Hepatocyte (in vitro differentiated cells): ENCODE data around the gene TNP2. TPM values are rescaled to one million over a fixed set of nuclear protein-coding genes. Genes with fewer than 3 reads are reported as not detected.
A peak's percentile ranks its signal among the peaks of the same experiment; 100 is the strongest.

Source experiments
- DNase-seq: peaks from one replicate; pipeline ENCODE4 v3.0.0-alpha.2; 2016; ENCODE audit warnings: low spot score
- H2AFZ ChIP-seq: fragments of 200-600 bp; sonication (generic); 2 replicates; pipeline ENCODE4 v1.6.0; 2016; ENCODE audit warnings: antibody characterized with exemption, mild to moderate bottlenecking
- H3K27ac ChIP-seq: fragments of 200-600 bp; sonication (generic); 2 replicates; pipeline ENCODE4 v1.5.1; 2016; ENCODE audit warnings: mild to moderate bottlenecking
- H3K27me3 ChIP-seq: fragments of 200-600 bp; sonication (generic); 2 replicates; pipeline ENCODE4 v1.6.1; 2016
- H3K36me3 ChIP-seq: fragments of 200-600 bp; sonication (generic); replicated peaks from 2 replicates; pipeline ENCODE4 v1.5.1; 2016; ENCODE audit warnings: low read depth; ENCODE audit not compliant: insufficient read depth
- H3K4me1 ChIP-seq: fragments of 200-600 bp; sonication (generic); 2 replicates; pipeline ENCODE4 v1.5.1; 2016; ENCODE audit warnings: mild to moderate bottlenecking, moderate library complexity; ENCODE audit not compliant: insufficient read depth
- H3K4me2 ChIP-seq: fragments of 200-600 bp; sonication (generic); 2 replicates; pipeline ENCODE4 v1.6.0; 2016
- H3K4me3 ChIP-seq: fragments of 200-600 bp; sonication (generic); 2 replicates; pipeline ENCODE4 v1.5.1; 2016; ENCODE audit warnings: mild to moderate bottlenecking
- H3K79me2 ChIP-seq: fragments of 200-600 bp; sonication (generic); 2 replicates; pipeline ENCODE4 v1.6.0; 2017; ENCODE audit warnings: mild to moderate bottlenecking
- H3K9me2 ChIP-seq: fragments of 200-600 bp; sonication (generic); replicated peaks from 2 replicates; pipeline ENCODE4 v1.6.0; 2017; ENCODE audit warnings: mild to moderate bottlenecking; ENCODE audit not compliant: insufficient read depth
- H3K9me3 ChIP-seq: fragments of 200-600 bp; sonication (generic); 2 replicates; pipeline ENCODE4 v1.5.1; 2016; ENCODE audit warnings: low read depth, mild to moderate bottlenecking
- H4K20me1 ChIP-seq: fragments of 200-600 bp; sonication (generic); 2 replicates; pipeline ENCODE4 v1.6.0; 2016; ENCODE audit warnings: mild to moderate bottlenecking; ENCODE audit not compliant: insufficient read depth, poor library complexity, severe bottlenecking
- EZH2 ChIP-seq: fragments of 200-600 bp; sonication (generic); IDR thresholded peaks from 2 replicates; pipeline ENCODE4 v1.6.1; 2016; ENCODE audit warnings: antibody characterized with exemption, mild to moderate bottlenecking, borderline replicate concordance
- EZH2phosphoT487 ChIP-seq: fragments of 200-600 bp; sonication (generic); IDR thresholded peaks from one replicate; pipeline ENCODE4 v1.6.1; 2018; ENCODE audit warnings: antibody characterized with exemption, mild to moderate bottlenecking, low read depth, moderate library complexity; ENCODE audit not compliant: unreplicated experiment, severe bottlenecking
- WGBS: methylation state at CpG from one replicate; pipeline ENCODE4 v1.1.6; 2016; ENCODE audit warnings: low lambda C conversion rate; ENCODE audit errors: missing lambda C conversion rate; 5-methylcytosine and 5-hydroxymethylcytosine counted together
- polyA plus RNA-seq: library from polyadenylated mRNA; unstranded; fragments of >200 nt; fragmentation: Nextera tagmentation; extraction: Ambion mirVana; gene quantifications from 2 replicates; pipeline ENCODE4 v1.2.1, GENCODE V29; 2016
- total RNA-seq: library from RNA; depleted of rRNA; stranded (reverse); fragments of >200 nt; gene quantifications from 2 replicates; pipeline ENCODE4 v1.2.3, GENCODE V29; 2014
- TF ChIP-seq, protein P1 (sequence below): fragments of 200-600 bp; sonication (generic); IDR thresholded peaks from 2 replicates; pipeline ENCODE4 v1.5.1; 2016; ENCODE audit warnings: antibody characterized with exemption, mild to moderate bottlenecking; ENCODE audit not compliant: poor library complexity

TNP2 gene
- total and polyA plus RNA-seq, 2 experiments from 2014 or later = not detected

DNA sequence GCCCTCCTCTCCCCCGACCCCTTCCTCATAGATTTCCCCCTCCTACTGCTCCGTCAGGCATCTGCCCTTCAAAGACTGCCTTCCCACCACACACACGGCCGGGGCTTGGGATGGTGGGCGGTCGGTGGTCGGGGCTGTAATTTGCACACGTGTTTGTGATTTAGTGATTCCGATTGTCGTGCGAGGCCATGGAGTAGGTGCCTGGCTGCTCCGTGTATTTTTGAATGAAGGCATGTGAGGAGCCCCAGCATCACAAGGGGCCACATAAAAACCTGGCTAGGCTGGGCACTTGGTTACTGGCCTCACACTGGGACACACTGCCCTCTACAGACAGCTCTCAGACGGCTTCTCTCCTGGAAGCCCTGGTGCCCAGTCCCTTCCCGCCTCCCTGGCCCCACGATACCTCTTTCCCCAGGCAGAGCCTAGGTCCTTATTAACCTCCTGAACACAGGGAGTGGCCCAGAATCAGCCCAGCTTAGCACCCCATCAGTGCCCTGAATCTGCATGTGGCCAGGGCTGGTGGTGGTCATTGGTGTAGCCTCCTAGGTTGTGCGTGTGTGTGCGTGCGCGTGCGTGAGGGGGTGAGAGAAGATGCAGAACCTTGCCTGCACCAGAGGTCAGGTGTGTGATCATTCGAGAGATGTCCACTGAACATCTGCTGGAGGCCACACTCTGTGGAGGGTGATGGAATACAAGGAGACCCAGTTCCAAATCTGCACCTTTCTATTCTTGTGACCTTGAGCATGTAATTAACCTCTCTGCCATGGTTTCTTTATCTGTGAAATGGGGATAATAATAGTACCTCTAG lies 11.8 kb downstream of the TNP2 start:
- Histone ChIP-seq H3K79me2 (peaks cover 31% of the 10 kb centered on the region), H2AFZ (no peak overlapping the region), H3K4me3 (peak overlapping the region; percentile 93), H3K9me2 (no peaks in the 10 kb centered on the region), H3K27ac (peak overlapping the region; percentile 100), H3K4me1 (peaks cover 14% of the 10 kb centered on the region), H3K36me3 (no peaks in the 10 kb centered on the region), H3K4me2 (peak overlapping the region; percentile 100), H3K9me3 (no peaks in the 10 kb centered on the region), H3K27me3 (no peaks in the 10 kb centered on the region), H4K20me1 (peaks cover 32% of the 10 kb centered on the region)
- no peak for TF ChIP-seq EZH2phosphoT487
- TF ChIP-seq, protein P1, sequence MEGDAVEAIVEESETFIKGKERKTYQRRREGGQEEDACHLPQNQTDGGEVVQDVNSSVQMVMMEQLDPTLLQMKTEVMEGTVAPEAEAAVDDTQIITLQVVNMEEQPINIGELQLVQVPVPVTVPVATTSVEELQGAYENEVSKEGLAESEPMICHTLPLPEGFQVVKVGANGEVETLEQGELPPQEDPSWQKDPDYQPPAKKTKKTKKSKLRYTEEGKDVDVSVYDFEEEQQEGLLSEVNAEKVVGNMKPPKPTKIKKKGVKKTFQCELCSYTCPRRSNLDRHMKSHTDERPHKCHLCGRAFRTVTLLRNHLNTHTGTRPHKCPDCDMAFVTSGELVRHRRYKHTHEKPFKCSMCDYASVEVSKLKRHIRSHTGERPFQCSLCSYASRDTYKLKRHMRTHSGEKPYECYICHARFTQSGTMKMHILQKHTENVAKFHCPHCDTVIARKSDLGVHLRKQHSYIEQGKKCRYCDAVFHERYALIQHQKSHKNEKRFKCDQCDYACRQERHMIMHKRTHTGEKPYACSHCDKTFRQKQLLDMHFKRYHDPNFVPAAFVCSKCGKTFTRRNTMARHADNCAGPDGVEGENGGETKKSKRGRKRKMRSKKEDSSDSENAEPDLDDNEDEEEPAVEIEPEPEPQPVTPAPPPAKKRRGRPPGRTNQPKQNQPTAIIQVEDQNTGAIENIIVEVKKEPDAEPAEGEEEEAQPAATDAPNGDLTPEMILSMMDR = peak; percentile 77
- WGBS = 34% methylated on average over 18 of the region's 21 CpGs
- peak; percentile 89 for DNase-seq

DNA sequence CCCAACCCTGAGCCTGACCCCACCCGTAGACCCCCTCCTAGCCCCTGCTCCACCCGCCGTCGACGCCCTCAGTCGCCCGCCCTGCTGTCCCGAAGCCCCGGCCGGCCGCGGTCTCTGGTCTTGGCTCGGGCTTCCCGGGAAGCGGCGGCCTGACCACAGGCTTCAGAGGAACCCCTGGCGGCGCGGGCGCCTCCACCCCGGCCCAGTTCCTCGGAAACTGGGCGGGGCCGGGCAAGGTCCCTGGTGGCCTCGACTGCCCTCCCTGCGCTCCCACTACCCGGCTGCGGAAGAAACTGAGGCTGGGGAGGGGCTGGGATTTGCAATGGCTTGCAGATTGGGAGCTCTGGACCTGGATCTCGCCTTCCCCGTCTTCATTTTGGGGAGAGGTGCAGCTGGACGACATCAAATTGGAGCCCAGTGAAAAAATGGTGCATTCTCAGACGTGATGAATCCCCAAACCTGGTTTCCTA lies 12.4 kb downstream of the TNP2 start:
- Histone ChIP-seq H3K79me2 (peaks cover 31% of the 10 kb centered on the region), H3K9me2 (no peaks in the 10 kb centered on the region), H3K27ac (peak overlapping the region; percentile 100), H3K4me2 (peak overlapping the region; percentile 100), H3K36me3 (no peaks in the 10 kb centered on the region), H3K27me3 (no peaks in the 10 kb centered on the region), H3K4me3 (peak overlapping the region; percentile 93), H3K9me3 (no peaks in the 10 kb centered on the region), H4K20me1 (peaks cover 35% of the 10 kb centered on the region), H3K4me1 (peaks cover 14% of the 10 kb centered on the region), H2AFZ (peak overlapping the region; percentile 86)
- WGBS = 2% methylated on average over 27 of the region's 32 CpGs
- TF ChIP-seq EZH2phosphoT487 (no peak), EZH2 (no peak)
- TF ChIP-seq, protein P1 = no peak
- peak; percentile 82 for DNase-seq

DNA sequence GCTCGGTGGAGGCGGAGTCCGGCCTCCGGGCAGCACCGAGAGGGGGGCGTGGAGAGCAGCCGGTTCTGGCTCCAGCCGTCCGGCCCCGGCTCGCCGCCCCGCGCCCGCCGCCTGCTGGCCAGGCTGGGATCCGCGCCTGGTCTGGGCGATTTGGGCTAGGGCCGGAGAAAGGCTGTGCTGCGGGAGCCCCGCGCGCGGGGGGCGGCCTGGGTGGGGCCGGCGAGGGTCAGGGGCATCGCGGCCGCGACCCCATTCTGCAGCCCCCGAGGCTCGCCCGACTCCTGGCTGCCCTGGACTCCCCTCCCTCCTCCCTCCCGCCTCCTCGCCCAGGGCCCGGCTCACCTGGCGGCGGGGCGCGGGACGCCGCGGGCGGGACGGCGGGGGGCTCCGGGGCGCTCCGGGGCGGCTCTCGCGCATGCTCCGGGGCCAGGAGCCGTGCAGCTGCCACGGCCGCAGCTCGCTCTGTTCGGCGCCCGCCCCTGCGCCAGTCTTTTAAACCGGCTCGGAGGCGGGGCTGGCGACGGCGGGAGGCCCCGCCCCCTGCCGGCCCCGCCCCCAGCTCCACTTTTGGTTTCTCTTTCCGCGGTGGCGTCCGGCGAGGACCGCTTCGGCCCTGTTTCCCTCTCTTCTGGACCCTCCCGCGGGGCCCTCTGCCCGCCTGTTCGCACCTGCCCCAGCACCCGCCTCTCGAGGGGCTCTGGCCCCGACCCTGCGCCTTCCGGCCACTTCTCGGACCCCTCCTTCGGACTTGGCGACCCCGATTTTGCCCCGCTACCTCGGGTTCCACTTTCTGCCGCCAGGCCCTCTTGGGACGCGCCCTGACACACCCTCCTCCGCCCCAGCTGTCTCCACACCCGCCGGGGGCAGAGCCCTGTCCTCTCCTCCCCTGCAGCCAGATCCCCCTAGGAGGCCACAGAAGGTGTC lies 13.1 kb downstream of the TNP2 start, which contains the start of gene SOCS1:
Gene SOCS1, minus strand, starts transcription at position 468 of the 924 bp plus-strand sequence. CDS start 726 bp downstream, outside the sequence.
- H3K79me2 ChIP-seq = peaks cover 31% of the 10 kb centered on the region
- DNase-seq = peak; percentile 95
- TF ChIP-seq, protein P1 = peak; percentile 74
- TF ChIP-seq EZH2 (no peak), EZH2phosphoT487 (no peak)
- 0% methylated on average over 2 of the region's 100 CpGs for WGBS
- peak within 1 kb of the TSS; percentile 99 for H3K4me3 ChIP-seq
- peaks cover 35% of the 10 kb centered on the region for H4K20me1 ChIP-seq
- H3K4me1 ChIP-seq = peaks cover 14% of the 10 kb centered on the region
- H2AFZ ChIP-seq = peak within 1 kb of the TSS; percentile 86
- H3K9me3 ChIP-seq = no peaks in the 10 kb centered on the region
- no peaks in the 10 kb centered on the region for H3K27me3 ChIP-seq
- no peaks in the 10 kb centered on the region for H3K9me2 ChIP-seq
- peak within 1 kb of the TSS; percentile 100 for H3K27ac ChIP-seq
- peak within 1 kb of the TSS; percentile 100 for H3K4me2 ChIP-seq
- no peaks in the 10 kb centered on the region for H3K36me3 ChIP-seq
